Activated naive CD8-positive, alpha-beta T cell treated with anti-CD3 and anti-CD28 coated beads, Interleukin-2, amount 10 ng/mL, durations not matched to agents 7 days and 5 days (primary cell): ENCODE measurements around the gene PIK3R6. TPM values are rescaled to one million over a fixed set of nuclear protein-coding genes. Genes with fewer than 3 reads are reported as not detected.

Experiments used
- ATAC-seq: fragments of 150-1000 bp; cut with Tn5 transposase; one replicate; pipeline ENCODE4 v1.10.0; 2021; ENCODE audit warnings: low read depth, moderate library complexity
- POLR2A ChIA-PET: fragments of 350-600 bp; sonication (Branson Sonifier 250); formaldehyde crosslinking; loops from one replicate; lab custom pipeline; 2021; ENCODE audit warnings: antibody characterized with exemption; lab: Charles Lee
- DNase-seq: peaks from one replicate; pipeline ENCODE4 v3.0.0; 2021
- H3K27ac Mint-ChIP-seq: one replicate; pipeline ENCODE4 v1.8.0; 2022; ENCODE audit warnings: mild to moderate bottlenecking, mixed read lengths
- H3K27me3 Mint-ChIP-seq: one replicate; pipeline ENCODE4 v1.8.0; 2022; ENCODE audit warnings: mild to moderate bottlenecking, moderate library complexity, mixed read lengths
- H3K36me3 Mint-ChIP-seq: one replicate; pipeline ENCODE4 v1.8.0; 2021; ENCODE audit warnings: mild to moderate bottlenecking, mixed read lengths
- H3K4me1 Mint-ChIP-seq: one replicate; pipeline ENCODE4 v1.8.0; 2021; ENCODE audit warnings: mixed read lengths
- H3K4me3 Mint-ChIP-seq: one replicate; pipeline ENCODE4 v1.8.0; 2022; ENCODE audit warnings: mild to moderate bottlenecking, moderate library complexity, mixed read lengths
- H3K9me3 Mint-ChIP-seq: one replicate; pipeline ENCODE4 v1.8.0; 2021; ENCODE audit warnings: mixed read lengths
- total RNA-seq, 2 experiments: library from RNA; stranded (reverse); gene quantifications; one replicate each; pipeline ENCODE4 v1.2.3, GENCODE V29; 2021

The PIK3R6 gene
- total RNA-seq, 2 experiments from 2014 or later: 15.8 to 18.5 TPM

DNA sequence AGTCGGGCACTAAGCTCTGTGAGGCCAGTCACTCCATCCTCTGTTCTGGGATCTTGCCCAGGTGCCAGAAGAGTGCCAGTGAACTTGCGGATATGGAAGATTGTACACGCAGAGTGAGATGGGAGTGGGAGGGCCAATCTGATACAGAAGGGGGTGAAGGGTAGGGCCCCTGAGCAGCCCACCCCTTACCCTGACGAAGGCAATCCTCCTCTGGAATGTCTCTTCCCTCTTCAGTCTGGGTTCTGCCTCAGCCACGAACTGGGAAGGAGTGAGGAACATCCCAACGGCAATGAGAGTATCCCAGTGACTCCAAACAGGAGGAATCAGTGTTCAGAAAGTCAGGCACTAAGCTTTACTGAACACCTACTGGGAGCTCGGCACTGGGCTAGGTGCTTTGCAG, 11.9 kb upstream of the PIK3R6 start:
- POLR2A ChIA-PET: no interaction called here
- H3K9me3 Mint-ChIP-seq: no peaks in the 10 kb centered on the region
- H3K4me1 Mint-ChIP-seq: no peaks in the 10 kb centered on the region
- no peak overlapping the region for H3K4me3 Mint-ChIP-seq
- no peaks in the 10 kb centered on the region for H3K27me3 Mint-ChIP-seq
- ATAC-seq (no peak), DNase-seq (no peak)
- H3K27ac Mint-ChIP-seq: no peak overlapping the region
- H3K36me3 Mint-ChIP-seq: peaks cover 41% of the 10 kb centered on the region

DNA sequence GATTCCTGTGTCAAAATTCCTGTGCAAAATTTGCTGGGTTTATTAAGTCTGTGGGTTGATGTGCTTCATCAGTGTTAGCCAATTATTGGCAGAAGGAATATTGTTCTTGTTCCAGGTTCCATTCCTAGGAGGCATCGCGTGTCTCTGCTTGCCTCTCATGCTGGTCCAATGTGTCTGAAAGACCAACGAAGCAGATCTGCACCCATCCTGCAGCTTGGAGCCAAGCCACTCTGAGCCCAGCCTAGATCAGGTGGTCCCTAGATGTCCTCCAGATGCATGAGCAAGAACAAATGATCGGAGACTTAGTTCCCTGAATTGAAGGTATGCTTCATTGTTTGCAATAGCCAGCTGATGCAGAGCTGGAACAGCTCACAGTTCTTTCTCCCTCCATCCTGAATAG, 10.5 kb upstream of the PIK3R6 start:
- no peak for DNase-seq
- H3K4me3 Mint-ChIP-seq: no peak overlapping the region
- H3K27ac Mint-ChIP-seq: no peak overlapping the region
- no peak for ATAC-seq
- H3K9me3 Mint-ChIP-seq: no peaks in the 10 kb centered on the region
- H3K36me3 Mint-ChIP-seq: peaks cover 30% of the 10 kb centered on the region
- no peaks in the 10 kb centered on the region for H3K27me3 Mint-ChIP-seq
- no peaks in the 10 kb centered on the region for H3K4me1 Mint-ChIP-seq
- POLR2A ChIA-PET: no interaction called here

- H3K4me1 Mint-ChIP-seq: peaks cover 8% of the 10 kb centered on the region
- no peak for ATAC-seq
- H3K36me3 Mint-ChIP-seq: peaks cover 19% of the 10 kb centered on the region
- DNase-seq: no peak
- H3K27ac Mint-ChIP-seq: no peak overlapping the region
- H3K4me3 Mint-ChIP-seq: no peak overlapping the region
- POLR2A ChIA-PET: no interaction called here
- H3K27me3 Mint-ChIP-seq: no peaks in the 10 kb centered on the region
- H3K9me3 Mint-ChIP-seq: no peaks in the 10 kb centered on the region
These were observed 8.5 kb upstream of the PIK3R6 start for GRCh38 chr17:8875957-8876356.

GRCh38 chr17:8875436-8875835, 8.0 kb upstream of the PIK3R6 start:
- Mint-ChIP-seq H3K27ac (no peak overlapping the region), H3K9me3 (no peaks in the 10 kb centered on the region), H3K4me1 (peaks cover 8% of the 10 kb centered on the region), H3K36me3 (peaks cover 19% of the 10 kb centered on the region), H3K27me3 (no peaks in the 10 kb centered on the region), H3K4me3 (no peak overlapping the region)
- DNase-seq (no peak), ATAC-seq (no peak)
- POLR2A ChIA-PET: no interaction called here

DNA sequence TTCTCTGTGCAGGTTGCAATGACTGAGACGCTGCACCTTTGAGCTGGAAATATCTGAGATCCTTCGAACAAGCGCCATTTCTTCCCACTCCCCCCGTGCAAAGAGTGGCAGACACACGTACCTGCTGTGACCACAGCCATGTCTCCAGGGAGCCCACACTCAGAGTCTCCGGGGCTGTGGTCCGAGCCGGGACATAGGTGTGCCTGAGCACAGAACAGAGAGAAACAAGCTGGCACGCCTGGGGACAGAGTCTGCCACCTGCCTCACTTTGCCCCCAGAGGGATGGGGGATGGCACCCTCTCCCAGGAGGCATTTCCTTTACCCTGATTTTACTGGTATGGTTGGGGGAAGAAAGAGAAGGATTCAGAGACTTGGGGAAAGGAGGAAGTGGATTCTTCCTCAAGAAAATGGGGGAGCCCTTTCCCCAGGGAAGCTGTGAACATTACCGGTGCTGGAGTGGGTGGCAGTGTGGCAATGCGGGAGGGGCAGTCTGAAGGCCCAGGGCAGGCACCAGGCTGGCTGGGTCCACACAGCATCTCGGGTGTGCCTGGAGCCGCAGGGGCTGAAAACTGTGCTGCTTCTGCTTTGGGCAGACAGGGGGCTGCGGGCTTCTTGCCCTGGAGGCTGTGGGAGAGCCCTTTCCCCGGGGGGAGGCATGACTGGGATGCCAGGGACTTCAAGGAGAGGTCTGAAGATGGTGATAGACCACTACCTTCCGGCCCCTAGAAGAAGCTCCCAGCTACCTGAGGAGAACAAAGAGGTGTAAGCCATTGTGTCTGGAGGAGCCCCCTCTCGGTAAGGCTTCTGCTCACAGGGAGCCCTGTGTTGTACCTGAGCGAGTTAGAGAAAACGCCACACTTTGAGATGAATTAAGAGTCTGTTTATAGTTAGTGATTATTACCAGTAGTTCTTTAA, 6.6 kb upstream of the PIK3R6 start:
- H3K4me3 Mint-ChIP-seq: no peak overlapping the region
- peaks cover 14% of the 10 kb centered on the region for H3K36me3 Mint-ChIP-seq
- POLR2A ChIA-PET: interaction anchor here (1.2 kb wide), 1 partner anchor 16 kb away, joined by 3 read pairs; no protein-coding TSS in a partner anchor
- peak; percentile 51 for ATAC-seq
- no peaks in the 10 kb centered on the region for H3K27me3 Mint-ChIP-seq
- H3K27ac Mint-ChIP-seq: peak overlapping the region; percentile 36
- peaks cover 10% of the 10 kb centered on the region for H3K4me1 Mint-ChIP-seq
- DNase-seq: no peak
- no peaks in the 10 kb centered on the region for H3K9me3 Mint-ChIP-seq

GRCh38 chr17:8872705-8873435, 5.4 kb upstream of the PIK3R6 start:
- no peaks in the 10 kb centered on the region for H3K9me3 Mint-ChIP-seq
- peaks cover 5% of the 10 kb centered on the region for H3K36me3 Mint-ChIP-seq
- POLR2A ChIA-PET: interaction anchor here (1.2 kb wide), 1 partner anchor 15 kb away, joined by 3 read pairs; no protein-coding TSS in a partner anchor
- H3K4me3 Mint-ChIP-seq: no peak overlapping the region
- H3K27me3 Mint-ChIP-seq: no peaks in the 10 kb centered on the region
- DNase-seq: no peak
- peak overlapping the region; percentile 41 for H3K27ac Mint-ChIP-seq
- peaks cover 18% of the 10 kb centered on the region for H3K4me1 Mint-ChIP-seq
- ATAC-seq: no peak

DNA sequence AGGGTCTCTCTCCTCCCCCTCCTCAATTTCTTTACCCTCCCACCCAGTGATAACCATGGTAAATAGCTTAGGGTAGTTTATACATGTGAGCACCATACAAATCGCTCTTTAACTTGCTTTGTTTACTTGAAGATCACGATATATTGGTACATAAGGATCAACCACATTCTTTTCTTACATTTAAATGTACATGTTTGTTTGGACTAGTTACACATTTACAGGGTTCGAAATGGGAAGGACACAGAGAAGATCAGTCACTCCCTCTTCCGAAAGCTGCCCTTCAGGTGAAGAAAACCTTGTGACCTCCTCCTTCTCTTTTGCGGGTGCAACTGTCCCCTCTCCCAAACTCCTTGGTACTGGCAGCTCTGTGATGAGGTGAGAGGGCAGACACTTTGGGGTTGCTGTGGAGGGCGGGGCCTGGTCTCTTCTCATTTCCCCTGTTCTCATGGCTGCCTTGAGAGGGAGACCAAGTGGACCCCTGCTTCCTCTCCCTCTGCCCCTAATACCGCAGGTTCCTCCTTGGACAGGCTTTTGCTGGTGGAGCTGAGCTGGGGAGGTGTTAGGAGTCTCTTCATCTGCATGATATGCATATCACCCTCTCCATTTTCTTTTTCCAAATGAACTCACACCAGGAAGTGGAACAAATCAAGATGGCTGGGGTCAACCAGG, 4.7 kb upstream of the PIK3R6 start:
- Mint-ChIP-seq H3K27ac (peak overlapping the region; percentile 41), H3K27me3 (no peaks in the 10 kb centered on the region), H3K36me3 (peaks cover 1% of the 10 kb centered on the region), H3K4me1 (peaks cover 24% of the 10 kb centered on the region), H3K9me3 (no peaks in the 10 kb centered on the region), H3K4me3 (no peak overlapping the region)
- POLR2A ChIA-PET: interaction anchor here (1.4 kb wide), 1 partner anchor 10 kb away, joined by 3 read pairs; no protein-coding TSS in a partner anchor
- DNase-seq: no peak
- ATAC-seq: no peak

DNA sequence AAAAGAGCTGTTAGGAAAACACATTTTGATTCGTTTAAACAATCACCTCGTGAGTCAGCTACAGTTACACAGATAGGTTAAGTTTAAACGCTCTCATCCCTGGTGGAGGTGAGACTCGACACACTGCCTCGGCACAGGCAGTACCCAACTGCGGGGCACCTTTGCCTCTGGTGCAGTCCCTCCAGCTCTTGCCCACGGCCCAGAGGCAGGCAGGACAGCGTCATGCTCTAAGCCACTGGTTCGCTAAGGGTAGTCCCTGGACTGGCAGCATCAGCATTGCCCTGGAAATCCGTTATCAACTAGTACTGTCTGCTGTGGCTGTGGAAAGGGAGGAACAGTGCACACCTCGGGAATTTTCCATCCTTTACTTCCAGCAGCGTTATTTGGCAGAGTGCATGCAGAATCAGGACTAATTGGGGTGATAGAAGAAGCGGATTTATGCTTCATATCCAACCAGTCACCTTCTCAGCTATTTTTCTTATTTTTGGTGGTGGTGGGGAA, 3.7 kb upstream of the PIK3R6 start:
- POLR2A ChIA-PET: interaction anchor here (1.4 kb wide), 1 partner anchor 9 kb away, joined by 3 read pairs; no protein-coding TSS in a partner anchor
- Mint-ChIP-seq H3K4me1 (peaks cover 31% of the 10 kb centered on the region), H3K36me3 (peaks cover 4% of the 10 kb centered on the region), H3K9me3 (no peaks in the 10 kb centered on the region), H3K27me3 (no peaks in the 10 kb centered on the region), H3K27ac (no peak overlapping the region), H3K4me3 (no peak overlapping the region)
- ATAC-seq: no peak
- no peak for DNase-seq

GRCh38 chr17:8870406-8871040, 3.0 kb upstream of the PIK3R6 start:
- Mint-ChIP-seq H3K4me3 (no peak overlapping the region), H3K27me3 (no peaks in the 10 kb centered on the region), H3K27ac (no peak overlapping the region), H3K4me1 (peaks cover 33% of the 10 kb centered on the region), H3K9me3 (no peaks in the 10 kb centered on the region), H3K36me3 (peaks cover 4% of the 10 kb centered on the region)
- POLR2A ChIA-PET: interaction anchor here (1.4 kb wide), 1 partner anchor 9 kb away, joined by 3 read pairs; no protein-coding TSS in a partner anchor
- DNase-seq: no peak
- ATAC-seq: no peak

DNA sequence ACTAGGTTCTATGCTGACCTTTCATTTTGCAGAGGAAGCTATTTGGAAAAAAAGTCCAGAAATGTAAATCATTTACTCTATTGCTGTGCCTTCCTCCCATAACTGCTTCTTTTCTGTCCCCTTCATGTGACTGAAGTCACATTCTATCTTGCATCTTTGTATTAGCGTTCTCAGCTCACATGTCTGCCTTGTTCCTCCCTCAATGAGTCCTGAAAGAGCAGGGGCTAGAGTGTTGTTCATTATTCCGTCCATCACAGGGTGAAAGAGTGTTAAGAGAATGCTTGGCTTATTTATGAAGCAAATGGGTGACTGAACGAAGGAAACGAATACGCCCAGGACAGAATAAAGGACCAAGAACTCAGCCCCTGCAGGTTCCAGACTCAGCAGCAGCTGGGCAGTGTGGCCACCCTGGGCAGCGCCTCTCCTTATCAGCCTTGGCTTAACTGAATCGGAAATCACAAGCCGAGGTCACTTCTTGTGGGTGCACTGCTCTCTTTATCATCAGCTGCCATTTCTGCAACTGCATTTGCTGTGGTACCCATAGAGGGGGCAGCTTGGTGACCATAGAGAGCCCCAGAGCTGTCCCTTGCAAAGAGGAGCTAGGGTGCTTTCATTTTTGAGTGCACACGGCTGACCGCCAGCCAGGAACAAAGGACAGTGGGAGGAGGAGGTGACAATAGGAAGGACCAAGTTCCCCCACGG, 1.8 kb upstream of the PIK3R6 start:
- Mint-ChIP-seq H3K4me1 (peaks cover 35% of the 10 kb centered on the region), H3K9me3 (no peaks in the 10 kb centered on the region), H3K27ac (no peak overlapping the region), H3K4me3 (no peak overlapping the region), H3K36me3 (peaks cover 8% of the 10 kb centered on the region), H3K27me3 (no peaks in the 10 kb centered on the region)
- DNase-seq: peak; percentile 10
- no peak for ATAC-seq
- POLR2A ChIA-PET: interaction anchor here (1.3 kb wide), 1 partner anchor 11 kb away, joined by 6 read pairs; no protein-coding TSS in a partner anchor

GRCh38 chr17:8868529-8868951, 1.1 kb upstream of the PIK3R6 start:
- peak; percentile 5 for DNase-seq
- no peak for ATAC-seq
- no peak overlapping the region for H3K27ac Mint-ChIP-seq
- H3K4me1 Mint-ChIP-seq: peaks cover 35% of the 10 kb centered on the region
- no peaks in the 10 kb centered on the region for H3K9me3 Mint-ChIP-seq
- peaks cover 16% of the 10 kb centered on the region for H3K36me3 Mint-ChIP-seq
- no peak overlapping the region for H3K4me3 Mint-ChIP-seq
- POLR2A ChIA-PET: interaction anchor here (1.3 kb wide), 1 partner anchor 11 kb away, joined by 6 read pairs; no protein-coding TSS in a partner anchor
- no peaks in the 10 kb centered on the region for H3K27me3 Mint-ChIP-seq

GRCh38 chr17:8868092-8868491, 618 bp upstream of the PIK3R6 start:
- H3K36me3 Mint-ChIP-seq: peaks cover 19% of the 10 kb centered on the region
- peak overlapping the region; percentile 93 for H3K27ac Mint-ChIP-seq
- no peaks in the 10 kb centered on the region for H3K9me3 Mint-ChIP-seq
- ATAC-seq (no peak), DNase-seq (peak; percentile 1)
- H3K27me3 Mint-ChIP-seq: no peaks in the 10 kb centered on the region
- H3K4me3 Mint-ChIP-seq: peak overlapping the region; percentile 99
- POLR2A ChIA-PET: interaction anchor here (0.9 to 1.5 kb wide), 6 partner anchors 10 to 647 kb away, joined by 3 to 20 read pairs (median 4); partner anchors contain the start of gene PIK3R5
- peaks cover 35% of the 10 kb centered on the region for H3K4me1 Mint-ChIP-seq
